IPS-11a (cell line): ENCODE data around the gene POLR3H.
"Not testable (repeated sequence)": the region's sequence is repeated elsewhere in the genome, so short reads cannot be mapped to it uniquely, and the experiment has no call there.

ENCODE experiments used
- H3K4me3 ChIP-seq: one replicate; pipeline ENCODE4 v1.5.1; 2013; ENCODE audit warnings: low read depth, low read length, control low read depth

POLR3H gene

GRCh38 chr22:41543854-41544670, at the start of gene POLR3H:
TSS of gene POLR3H (minus strand) at chr22:41544470. CDS start at chr22:41544101, 369 bp downstream.
- peak within 1 kb of the TSS; percentile 77 for H3K4me3 ChIP-seq

- H3K4me3 ChIP-seq, result not testable (repeated sequence)
Measured at GRCh38 chr22:41593336-41593960, 49.2 kb upstream of the POLR3H start.

- peak within 1 kb of the TSS; percentile 82 for H3K4me3 ChIP-seq
Measured at GRCh38 chr22:41589391-41590241, 45.3 kb upstream of the POLR3H start, which contains the start of gene PMM1. TSS of gene PMM1 (minus strand) at chr22:41589840. CDS start at chr22:41589805, 35 bp downstream.

- no peak overlapping the region for H3K4me3 ChIP-seq
Measured at GRCh38 chr22:41587347-41587723, 43.1 kb upstream of the POLR3H start.

- no peak overlapping the region for H3K4me3 ChIP-seq
Measured at GRCh38 chr22:41585898-41586297, 41.6 kb upstream of the POLR3H start.

- no peak overlapping the region for H3K4me3 ChIP-seq
Measured at GRCh38 chr22:41584881-41585280, 40.6 kb upstream of the POLR3H start.

GRCh38 chr22:41582694-41583093, 38.4 kb upstream of the POLR3H start:
- no peak overlapping the region for H3K4me3 ChIP-seq

GRCh38 chr22:41579997-41580355, 35.7 kb upstream of the POLR3H start:
- H3K4me3 ChIP-seq, result no peak overlapping the region

GRCh38 chr22:41579297-41579996, 35.2 kb upstream of the POLR3H start:
- H3K4me3 ChIP-seq, result no peak overlapping the region

- H3K4me3 ChIP-seq, result no peak overlapping the region
Measured at GRCh38 chr22:41578818-41579217, 34.5 kb upstream of the POLR3H start.

- no peak overlapping the region for H3K4me3 ChIP-seq
Measured at GRCh38 chr22:41578114-41578513, 33.8 kb upstream of the POLR3H start.

- no peak overlapping the region for H3K4me3 ChIP-seq
Measured at GRCh38 chr22:41576877-41577276, 32.6 kb upstream of the POLR3H start.

GRCh38 chr22:41575533-41575932, 31.3 kb upstream of the POLR3H start:
- no peak overlapping the region for H3K4me3 ChIP-seq

GRCh38 chr22:41574847-41575381, 30.6 kb upstream of the POLR3H start:
- H3K4me3 ChIP-seq, result no peak overlapping the region

- no peak overlapping the region for H3K4me3 ChIP-seq
Measured at GRCh38 chr22:41573677-41574076, 29.4 kb upstream of the POLR3H start.

GRCh38 chr22:41572305-41572704, 28.0 kb upstream of the POLR3H start:
- H3K4me3 ChIP-seq, result not testable (repeated sequence)

GRCh38 chr22:41571786-41572185, 27.5 kb upstream of the POLR3H start:
- no peak overlapping the region for H3K4me3 ChIP-seq

- no peak overlapping the region for H3K4me3 ChIP-seq
Measured at GRCh38 chr22:41570221-41570620, 26.0 kb upstream of the POLR3H start.

GRCh38 chr22:41568811-41569210, 24.5 kb upstream of the POLR3H start:
- H3K4me3 ChIP-seq, result no peak overlapping the region

- no peak overlapping the region for H3K4me3 ChIP-seq
Measured at GRCh38 chr22:41567512-41567768, 23.2 kb upstream of the POLR3H start.
